Transverse colon (tissue), 4 donors: Measurements from ENCODE around the gene PRAC1. TPM values are rescaled to one million over a fixed set of nuclear protein-coding genes. Genes with fewer than 3 reads are reported as not detected.

Experiments used
- DNase-seq: peaks from one replicate; pipeline ENCODE4 v3.0.0-alpha.2; 2019
- H3K27ac ChIP-seq, 4 donors: fragments of 200-600 bp; sonication (generic); 2 replicates each; pipeline ENCODE4 v1.5.1; 2016 to 2018; ENCODE audit warnings: inconsistent platforms in 4 of 4
- H3K27me3 ChIP-seq: fragments of 200-600 bp; sonication (generic); 2 replicates; pipeline ENCODE4 v1.5.1; 2017; ENCODE audit warnings: inconsistent platforms
- H3K36me3 ChIP-seq, 4 donors: fragments of 200-600 bp; sonication (generic); 2 replicates each; pipeline ENCODE4 v1.5.1; 2017 to 2019; ENCODE audit warnings: inconsistent platforms in 4 of 4
- H3K4me1 ChIP-seq, 4 donors: fragments of 200-600 bp; sonication (generic); 2 replicates each; pipeline ENCODE4 v1.5.1; 2017 to 2020; ENCODE audit warnings: inconsistent platforms in 4 of 4
- H3K4me3 ChIP-seq, 4 donors: fragments of 200-600 bp; sonication (generic); 1 replicate in 1 of 4; 2 replicates in 3 of 4; pipeline versions ENCODE4 v1.5.1 to v1.6.1; 2017 to 2019; ENCODE audit warnings: inconsistent platforms in 4 of 4
- H3K9me3 ChIP-seq, 2 donors: fragments of 200-600 bp; sonication (generic); 2 replicates each; pipeline ENCODE4 v1.5.1; 2017 to 2019; ENCODE audit warnings: inconsistent platforms in 2 of 2
- CTCF ChIP-seq, 5 experiments: fragments of 200-600 bp in 3 of 5; fragments of 450-650 bp in 2 of 5; sonication (generic) in 3 of 5; IDR thresholded peaks; 1 replicate in 2 of 5; 2 replicates in 3 of 5; pipeline ENCODE4 v1.5.1; 2016 to 2017; ENCODE audit warnings: antibody characterized with exemption in 5 of 5, inconsistent platforms in 3 of 5, mild to moderate bottlenecking in 2 of 5, moderate library complexity in 1 of 5
- EP300 ChIP-seq: sonication (generic); formaldehyde crosslinking; IDR thresholded peaks from one replicate; pipeline ENCODE4 v1.6.1; 2017; ENCODE audit warnings: antibody characterized with exemption, low read depth
- POLR2A ChIP-seq: fragments of 450-650 bp; IDR thresholded peaks from one replicate; pipeline ENCODE4 v1.6.1; 2016; ENCODE audit warnings: antibody characterized with exemption, mild to moderate bottlenecking, moderate library complexity
- POLR2AphosphoS5 ChIP-seq, 3 donors: sonication (generic); formaldehyde crosslinking; IDR thresholded peaks; one replicate each; pipeline ENCODE4 v1.6.1; 2016; ENCODE audit warnings: antibody characterized with exemption in 3 of 3
- WGBS, 2 donors: methylation state at CpG; one replicate each; pipeline ENCODE4 v1.1.5; 2018; ENCODE audit warnings: low coverage in 1 of 2; 5-methylcytosine and 5-hydroxymethylcytosine counted together
- in situ Hi-C, 4 donors: fragments of 200-750 bp; cut with MboI; loops; one replicate each; pipeline versions ENCODE4 v1.15.0 to v1.15.1; 2017; ENCODE audit warnings: low sequenced_read_pairs in 3 of 4, low pct_ligation_motif_present in 1 of 4, low pct_unique_long_range_greater_than_20kb in 1 of 4
- intact Hi-C: fragments of 100-400 bp; cut with DNase I; formaldehyde crosslinking; loops from one replicate; pipeline ENCODE4 v1.15.1; 2023; ENCODE audit warnings: low total_unique reads
- total RNA-seq, 4 donors: library from RNA; depleted of rRNA; stranded (reverse); fragments of >200 nt; gene quantifications; one replicate each; pipeline ENCODE4 v1.1.0, GENCODE V29; 2016

The PRAC1 gene
- total RNA-seq, 4 donors from 2014 or later, result 4.4 TPM; not detected in 3

- DNase-seq, result no peak
- Histone ChIP-seq H3K9me3 (no peaks in the 10 kb centered on the region), H3K27ac (no peak overlapping the region), H3K27me3 (peaks cover 100% of the 10 kb centered on the region), H3K4me3 (no peak overlapping the region), H3K36me3 (no peaks in the 10 kb centered on the region), H3K4me1 (peaks cover 0 to 4% (median 2%) of the 10 kb centered on the region in 4 donors)
- intact Hi-C loops, result no loop called here
- no peak for TF ChIP-seq POLR2AphosphoS5 (IDR thresholded peaks at IDR 0.05)
- WGBS, 2 donors, result 0 to 9% methylated on average over 1 to 21 of the region's 21 CpGs
- in situ Hi-C loops, result no loop called here
Measured at GRCh38 chr17:48746916-48747444, 24.7 kb upstream of the PRAC1 start.

DNA sequence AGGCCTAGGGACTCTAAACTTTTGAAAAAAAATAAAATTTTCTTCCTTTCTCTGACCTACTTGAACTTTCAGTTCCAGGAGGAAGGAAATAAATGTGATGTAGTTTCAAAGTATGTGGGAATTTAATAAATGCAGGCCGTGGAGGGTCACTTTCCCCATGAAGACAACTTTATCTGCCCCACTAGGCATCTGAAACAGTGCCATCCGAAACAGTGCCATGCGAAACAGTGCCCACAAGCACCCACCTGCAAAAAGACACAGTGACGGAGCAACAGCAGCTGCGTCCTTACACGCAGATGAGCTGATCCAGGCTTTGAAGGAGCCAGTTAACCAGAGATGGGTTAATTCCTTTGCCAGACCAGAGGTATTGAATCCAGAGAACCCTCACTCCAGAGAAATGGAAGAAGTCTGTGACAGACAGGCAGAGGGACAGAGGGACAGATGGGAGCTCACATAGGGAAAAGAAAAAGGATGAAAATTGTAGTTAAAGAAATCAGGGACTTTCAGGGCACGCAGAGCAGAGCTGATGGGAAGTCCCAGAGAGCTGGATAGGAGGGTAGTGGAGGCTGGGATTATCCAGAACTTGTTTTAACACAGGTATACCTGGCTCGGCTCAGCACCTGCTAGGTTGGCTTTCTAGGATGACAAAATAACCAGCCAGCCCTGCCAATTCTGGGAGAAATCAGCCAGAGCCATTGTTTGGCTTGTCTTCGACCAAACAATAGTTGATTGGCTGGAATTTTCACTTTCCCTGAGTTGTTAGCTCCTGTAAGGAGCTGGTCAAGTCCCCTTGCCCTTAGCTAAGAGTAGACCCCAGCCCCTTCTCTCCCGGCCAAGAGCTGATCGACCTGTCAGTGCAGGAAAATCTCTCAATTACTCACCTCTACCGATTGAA lies 23.3 kb upstream of the PRAC1 start:
- Histone ChIP-seq H3K27ac (no peak overlapping the region), H3K4me1 (peaks cover 0 to 4% (median 2%) of the 10 kb centered on the region in 4 donors), H3K36me3 (no peaks in the 10 kb centered on the region), H3K9me3 (no peaks in the 10 kb centered on the region), H3K27me3 (peaks cover 100% of the 10 kb centered on the region), H3K4me3 (no peak overlapping the region)
- intact Hi-C loops (no loop called here), in situ Hi-C loops (no loop called here)
- TF ChIP-seq POLR2AphosphoS5 (IDR thresholded peaks at IDR 0.05) (no peak), EP300 (no peak), CTCF (IDR thresholded peaks at IDR 0.05) (no peak), POLR2A (no peak)
- DNase-seq, result no peak
- 12 to 26% methylated on average over 8 to 12 of the region's 12 CpGs for WGBS, 2 donors

DNA sequence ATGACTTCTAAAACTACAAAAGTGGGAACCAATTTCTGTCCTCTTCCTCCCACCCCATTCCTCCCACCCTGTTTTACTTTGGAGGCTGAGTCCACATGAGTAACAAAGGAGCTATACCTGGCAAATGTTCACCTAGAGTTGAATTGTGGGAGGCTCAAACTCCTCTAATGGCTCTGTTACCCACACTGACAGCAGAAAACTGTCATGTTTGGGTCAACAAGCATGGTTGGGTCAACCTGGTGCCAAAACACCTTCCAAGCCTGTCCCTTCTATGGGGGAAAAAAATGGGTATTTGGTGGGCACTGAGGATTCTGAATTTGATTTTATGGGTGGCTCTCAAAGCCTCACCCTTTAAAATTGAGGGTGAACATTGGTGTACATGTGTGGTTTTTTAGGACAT lies 18.2 kb upstream of the PRAC1 start:
- no peaks in the 10 kb centered on the region for H3K36me3 ChIP-seq
- DNase-seq, result no peak
- no peaks in the 10 kb centered on the region for H3K9me3 ChIP-seq
- peaks cover 100% of the 10 kb centered on the region for H3K27me3 ChIP-seq
- intact Hi-C loops, result no loop called here
- H3K4me3 ChIP-seq, result no peak overlapping the region
- in situ Hi-C loops, result no loop called here
- H3K4me1 ChIP-seq, result peaks cover 0 to 7% (median 2%) of the 10 kb centered on the region in 4 donors
- TF ChIP-seq POLR2A (no peak), CTCF (IDR thresholded peaks at IDR 0.05) (no peak), EP300 (no peak), POLR2AphosphoS5 (IDR thresholded peaks at IDR 0.05) (no peak)
- no peak overlapping the region for H3K27ac ChIP-seq

DNA sequence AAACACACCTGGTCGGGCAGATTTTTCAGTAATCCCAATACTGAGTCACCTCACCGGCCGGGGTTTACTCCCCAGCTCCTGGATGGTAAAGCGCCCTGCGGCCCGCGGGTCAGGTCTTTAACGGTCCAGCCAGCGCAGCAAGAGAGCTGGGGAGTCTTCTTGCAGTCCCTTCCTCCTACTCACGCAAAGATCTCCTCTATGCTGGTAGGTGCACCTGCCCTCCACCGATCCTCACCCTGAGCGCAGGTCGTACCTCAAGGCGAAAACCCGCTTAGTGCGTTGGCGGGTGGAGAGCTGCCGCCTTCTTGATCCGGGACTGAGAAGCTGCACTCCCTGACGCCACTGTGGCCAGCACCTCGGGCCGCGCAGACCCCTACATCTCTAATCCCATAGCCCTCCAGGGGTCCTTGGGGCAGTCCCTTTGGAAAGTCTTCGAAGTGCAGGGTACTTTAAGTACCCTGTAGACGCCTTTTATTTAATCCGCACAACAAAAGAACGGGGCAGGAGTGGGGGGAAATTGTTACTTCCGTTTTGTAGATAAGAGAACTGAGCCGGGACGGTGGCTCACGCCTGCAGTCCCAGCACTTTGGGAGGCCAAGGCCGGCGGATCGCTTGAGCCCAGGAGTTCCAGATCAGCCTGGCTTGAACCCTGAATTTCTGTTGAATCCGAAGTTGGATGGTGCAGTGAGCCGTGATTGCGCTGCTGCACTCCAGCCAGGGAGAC lies 16.6 kb upstream of the PRAC1 start:
- Histone ChIP-seq H3K27ac (no peak overlapping the region), H3K4me1 (peaks cover 0 to 7% (median 2%) of the 10 kb centered on the region in 4 donors), H3K4me3 (no peak overlapping the region), H3K36me3 (no peaks in the 10 kb centered on the region), H3K27me3 (peaks cover 100% of the 10 kb centered on the region), H3K9me3 (no peaks in the 10 kb centered on the region)
- in situ Hi-C loops (loop anchor here in 3 of 4 donors (10.0 kb wide), 2 partner anchors 46 to 56 kb away; no protein-coding TSS in a partner anchor), intact Hi-C loops (no loop called here)
- 12 to 18% methylated on average over 13 to 37 of the region's 37 CpGs for whole genome bisulfite sequencing, 2 donors
- no peak for DNase-seq
- TF ChIP-seq POLR2A (no peak), EP300 (no peak), CTCF (IDR thresholded peaks at IDR 0.05) (no peak), POLR2AphosphoS5 (IDR thresholded peaks at IDR 0.05) (no peak)
